Tibial nerve (tissue), 4 donors: ENCODE results near the gene RPL13.

Experiments used
- CTCF ChIP-seq, 5 experiments: fragments of 200-600 bp in 3 of 5; fragments of 450-650 bp in 2 of 5; sonication (generic) in 3 of 5; IDR thresholded peaks; one replicate each; pipeline ENCODE4 v1.5.1; 2016 to 2019; ENCODE audit warnings: antibody characterized with exemption in 5 of 5, mild to moderate bottlenecking in 3 of 5, moderate library complexity in 2 of 5
- EP300 ChIP-seq, 2 donors: sonication (generic); formaldehyde crosslinking; IDR thresholded peaks; one replicate each; pipeline ENCODE4 v1.6.1; 2017; ENCODE audit warnings: antibody characterized with exemption in 2 of 2, mild to moderate bottlenecking in 1 of 2
- POLR2A ChIP-seq, 2 donors: fragments of 450-650 bp; IDR thresholded peaks; one replicate each; pipeline ENCODE4 v1.6.1; 2017; ENCODE audit warnings: antibody characterized with exemption in 2 of 2, mild to moderate bottlenecking in 2 of 2, moderate library complexity in 2 of 2

- TF ChIP-seq POLR2A (IDR thresholded peaks at IDR 0.05) (no peak), CTCF (IDR thresholded peaks at IDR 0.05) (no peak), EP300 (IDR thresholded peaks at IDR 0.05) (no peak)
These were observed 24.5 kb downstream of the RPL13 start for GRCh38 chr16:89584768-89585549.
